Stimulated activated CD8-positive, alpha-beta memory T cell treated with anti-CD3 and anti-CD28 coated beads, Interleukin-4, amount 100 ng/mL, for 48 hours (primary cell): Measurements from ENCODE around the gene TNFSF12.
"Not testable (repeated sequence)": the region's sequence is repeated elsewhere in the genome, so short reads cannot be mapped to it uniquely, and the experiment has no call there.

Experiments used
- DNase-seq: peaks from one replicate; pipeline ENCODE4 v3.0.0-alpha.2; 2020

Gene TNFSF12

GRCh38 chr17:7588553-7589203 is 39.8 kb downstream of the TNFSF12 start:
- no peak for DNase-seq

- DNase-seq = peak; percentile 77
These were observed 40.5 kb downstream of the TNFSF12 start for GRCh38 chr17:7589204-7589868.

GRCh38 chr17:7589891-7590691 is 41.2 kb downstream of the TNFSF12 start, which contains the start of gene SOX15:
TSS of gene SOX15 (minus strand) at chr17:7590094. CDS start at chr17:7589676, 418 bp downstream.
- no peak for DNase-seq

GRCh38 chr17:7590743-7591142 is 41.9 kb downstream of the TNFSF12 start:
- DNase-seq = no peak

- DNase-seq = no peak
These were observed 42.7 kb downstream of the TNFSF12 start for GRCh38 chr17:7591596-7591995.

- no peak for DNase-seq
These were observed 43.7 kb downstream of the TNFSF12 start for GRCh38 chr17:7592422-7593021.

GRCh38 chr17:7593296-7593695 is 44.4 kb downstream of the TNFSF12 start:
- no peak for DNase-seq

GRCh38 chr17:7597561-7597960 is 48.7 kb downstream of the TNFSF12 start:
- DNase-seq = not testable (repeated sequence)

GRCh38 chr17:7606280-7606679 is 57.4 kb downstream of the TNFSF12 start:
- no peak for DNase-seq
